Heart left ventricle (tissue), 13 donors: ENCODE measurements around the gene NLRP6.

Experiments
- CTCF ChIP-seq, 12 donors: fragments of 200-600 bp; sonication (generic) in 4 of 12; IDR thresholded peaks; one replicate each; pipeline versions ENCODE4 v1.5.0 to v1.8.0; 2018 to 2022; ENCODE audit warnings: antibody characterized with exemption in 12 of 12, mild to moderate bottlenecking in 5 of 12
- POLR2A ChIP-seq, 2 donors: fragments of 450-650 bp; IDR thresholded peaks; one replicate each; pipeline ENCODE4 v1.6.1; 2017; ENCODE audit warnings: antibody characterized with exemption in 2 of 2, mild to moderate bottlenecking in 2 of 2, moderate library complexity in 2 of 2
- donor health status: ischemic (EF 13 %, LVEDD 7.1; RV severe dilation, severe dysfunction).
- donor health status: DM: no; HTN: yes; CAD: no.
- donor health status: DM: no; HTN: no; CAD: no.
- donor health status: ischemic (EF 25% LVEDD 6.9; RV normal size, moderate dysfunction).
- donor health status: ischemic (EF 25% LVEDD 5.7; RV mildly dilated, moderate dysfunction).
- donor health status: ischemic (EF 35%, LVEDD 5.7; RV mildly dilated, moderate dysfunction).
- donor health status: nonischemic (EF 11% LVEDD 7.7; RV severe dilation, severe dysfunction).
- donor health status: DM: yes; HTN: yes; CAD: no.
- donor health status: PGD.
- donor health status: ischemic (EF 29% LVEDD 5.4; RV normal size, mild dysfunction).
- donor health status: nonischemic (EF 23%, LVEDD 6.1; RV moderate dilation, normal function).

GRCh38 chr11:327581-327923 is 49.3 kb downstream of the NLRP6 start:
- TF ChIP-seq CTCF (IDR thresholded peaks at IDR 0.05) (no peak), POLR2A (IDR thresholded peaks at IDR 0.05) (no peak)
